ENCODE measurements around the gene ADD3.

DNA sequence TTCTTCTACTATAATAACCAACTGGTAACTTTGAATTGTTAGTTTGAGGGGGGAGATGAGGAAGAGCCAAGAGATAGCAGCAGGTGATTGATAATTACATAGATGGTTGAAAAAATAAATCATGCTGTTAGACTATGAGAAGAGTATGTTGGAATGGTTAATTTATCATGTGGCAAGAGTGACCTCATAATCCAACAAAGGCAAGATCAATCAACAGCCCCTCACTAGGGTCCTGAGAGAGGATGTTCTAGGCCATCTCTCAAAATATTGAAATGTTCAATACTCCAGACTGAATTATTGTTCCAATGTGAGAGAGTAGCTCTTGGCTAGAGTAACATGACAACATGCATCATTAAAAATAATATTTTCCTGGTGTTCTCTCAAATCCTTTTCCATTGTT lies 67.9 kb downstream of the ADD3 start:
- no peak for TF ChIP-seq CTCF (IDR thresholded peaks at IDR 0.05)
- TF ChIP-seq POLR2A (IDR thresholded peaks at IDR 0.05) = no peak
- no peak for TF ChIP-seq EP300 (IDR thresholded peaks at IDR 0.05)

All from ovary (tissue), 3 donors.